Measurements from ENCODE around the gene UNC13A. TPM values are rescaled to one million over a fixed set of nuclear protein-coding genes. Genes with fewer than 3 reads are reported as not detected.
A peak's percentile ranks its signal among the peaks of the same experiment; 100 is the strongest.

Gene UNC13A
- total RNA-seq, 1 experiment from 2014 or later: 29.0 TPM

GRCh38 chr19:17677002-17677401, 11.2 kb downstream of the UNC13A start:
- RAD21 ChIA-PET (ENCODE audit: low non-redundant PET in 1 of 2, low total read pairs in 2 of 2, uncharacterized antibody in 2 of 2, unreplicated experiment in 2 of 2): no interaction called here
- Histone ChIP-seq H3K9me2 (ENCODE audit: insufficient read depth) (no peaks in the 10 kb centered on the region), H3K4me1 (ENCODE audit: control insufficient read depth in 1 of 2, insufficient read depth in 2 of 2, low read length in 2 of 2) (peaks cover 27 to 60% of the 10 kb centered on the region in 2 experiments), H3K4me3 (replicated peaks in 1 of 2; ENCODE audit: low read depth in 1 of 2, low read length in 2 of 2) (no peak overlapping the region), H3K9ac (ENCODE audit: low read length) (no peak overlapping the region), H3K27me3 (ENCODE audit: insufficient read depth, low read length) (no peaks in the 10 kb centered on the region), H4K20me1 (ENCODE audit: insufficient read depth) (no peaks in the 10 kb centered on the region), H3K9me3 (ENCODE audit: control insufficient read depth in 1 of 2, insufficient read depth in 1 of 2, low read depth in 1 of 2, low read length in 2 of 2) (no peaks in the 10 kb centered on the region), H3K79me2 (ENCODE audit: insufficient read depth, low read length) (peaks cover 19% of the 10 kb centered on the region), H3K36me3 (ENCODE audit: control insufficient read depth in 1 of 2, insufficient read depth in 2 of 2, low read length in 2 of 2) (0 out of 4 replicates have a peak, but pooled peaks cover 0 to 3% of the 10 kb centered on the region in 2 experiments), H2AFZ (ENCODE audit: low read depth, low read length, poor library complexity, severe bottlenecking) (no peak overlapping the region), H3K4me2 (ENCODE audit: low read length) (peak overlapping the region; percentile 47), H3K27ac (ENCODE audit: low read depth, low read length) (no peak overlapping the region)
- BruUV-seq (replicated peaks): no TSS peak
- POLR2A ChIA-PET: no interaction called here
- CTCF ChIA-PET: interaction anchor here (0.7 to 1.5 kb wide), 3 partner anchors 60 to 90 kb away, joined by 3 read pairs; no protein-coding TSS in a partner anchor
- intact Hi-C loops (cut with micrococcal nuclease): no loop called here
- DNase-seq (ENCODE audit: low read depth, low spot score) (peak; percentile 37), ATAC-seq (peak; percentile 63)
- TF ChIP-seq CTCF (IDR thresholded peaks at IDR 0.05 in 2 of 3, conservative IDR thresholded peaks at IDR 0.05 in 1 of 3; ENCODE audit: borderline replicate concordance in 1 of 3, insufficient read depth in 1 of 3, low read depth in 2 of 3, low read length in 2 of 3) (peak in 2 of 3 experiments; percentile 59; a peak in 5 of 6 replicates), JUND (IDR thresholded peaks at IDR 0.05) (no peak), MAX (IDR thresholded peaks at IDR 0.05) (no peak), ELF1 (IDR thresholded peaks at IDR 0.05; ENCODE audit: borderline replicate concordance, low read depth) (no peak), CEBPB (IDR thresholded peaks at IDR 0.05; ENCODE audit: low read depth) (no peak), RAD21 (IDR thresholded peaks at IDR 0.05; ENCODE audit: low read depth) (peak; percentile 74), ZFX (IDR thresholded peaks at IDR 0.05) (no peak)
- TF ChIP-seq, protein P1, sequence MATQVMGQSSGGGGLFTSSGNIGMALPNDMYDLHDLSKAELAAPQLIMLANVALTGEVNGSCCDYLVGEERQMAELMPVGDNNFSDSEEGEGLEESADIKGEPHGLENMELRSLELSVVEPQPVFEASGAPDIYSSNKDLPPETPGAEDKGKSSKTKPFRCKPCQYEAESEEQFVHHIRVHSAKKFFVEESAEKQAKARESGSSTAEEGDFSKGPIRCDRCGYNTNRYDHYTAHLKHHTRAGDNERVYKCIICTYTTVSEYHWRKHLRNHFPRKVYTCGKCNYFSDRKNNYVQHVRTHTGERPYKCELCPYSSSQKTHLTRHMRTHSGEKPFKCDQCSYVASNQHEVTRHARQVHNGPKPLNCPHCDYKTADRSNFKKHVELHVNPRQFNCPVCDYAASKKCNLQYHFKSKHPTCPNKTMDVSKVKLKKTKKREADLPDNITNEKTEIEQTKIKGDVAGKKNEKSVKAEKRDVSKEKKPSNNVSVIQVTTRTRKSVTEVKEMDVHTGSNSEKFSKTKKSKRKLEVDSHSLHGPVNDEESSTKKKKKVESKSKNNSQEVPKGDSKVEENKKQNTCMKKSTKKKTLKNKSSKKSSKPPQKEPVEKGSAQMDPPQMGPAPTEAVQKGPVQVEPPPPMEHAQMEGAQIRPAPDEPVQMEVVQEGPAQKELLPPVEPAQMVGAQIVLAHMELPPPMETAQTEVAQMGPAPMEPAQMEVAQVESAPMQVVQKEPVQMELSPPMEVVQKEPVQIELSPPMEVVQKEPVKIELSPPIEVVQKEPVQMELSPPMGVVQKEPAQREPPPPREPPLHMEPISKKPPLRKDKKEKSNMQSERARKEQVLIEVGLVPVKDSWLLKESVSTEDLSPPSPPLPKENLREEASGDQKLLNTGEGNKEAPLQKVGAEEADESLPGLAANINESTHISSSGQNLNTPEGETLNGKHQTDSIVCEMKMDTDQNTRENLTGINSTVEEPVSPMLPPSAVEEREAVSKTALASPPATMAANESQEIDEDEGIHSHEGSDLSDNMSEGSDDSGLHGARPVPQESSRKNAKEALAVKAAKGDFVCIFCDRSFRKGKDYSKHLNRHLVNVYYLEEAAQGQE (IDR thresholded peaks at IDR 0.05; ENCODE audit: low read depth): no peak

All from HCT116 (cell line).